Esophagus squamous epithelium (tissue), 5 donors: ENCODE data around the gene PRR35. TPM values are rescaled to one million over a fixed set of nuclear protein-coding genes. Genes with fewer than 3 reads are reported as not detected.

Experiments used
- DNase-seq: peaks from one replicate; lab custom pipeline; 2025; lab: John Stamatoyannopoulos, UW
- H3K27ac ChIP-seq, 4 donors: fragments of 200-600 bp; sonication (generic); one replicate each; pipeline ENCODE4 v1.5.1; 2016 to 2019; ENCODE audit warnings: mild to moderate bottlenecking in 1 of 4
- H3K27me3 ChIP-seq, 4 donors: fragments of 200-600 bp; sonication (generic); 1 replicate in 3 of 4; 2 replicates in 1 of 4; pipeline versions ENCODE4 v1.5.1 to v1.6.0; 2017 to 2021; ENCODE audit warnings: antibody characterized with exemption in 1 of 4
- H3K36me3 ChIP-seq, 3 donors: fragments of 200-600 bp; sonication (generic); one replicate each; pipeline ENCODE4 v1.5.1; 2016 to 2019
- H3K4me1 ChIP-seq, 3 donors: fragments of 200-600 bp; sonication (generic); one replicate each; pipeline ENCODE4 v1.5.1; 2017 to 2019
- H3K4me3 ChIP-seq, 4 donors: fragments of 200-600 bp; sonication (generic); 1 replicate in 3 of 4; 2 replicates in 1 of 4; pipeline ENCODE4 v1.5.1; 2016 to 2019; ENCODE audit warnings: mild to moderate bottlenecking in 2 of 4, moderate library complexity in 1 of 4
- H3K9me3 ChIP-seq, 3 donors: fragments of 200-600 bp; sonication (generic); one replicate each; pipeline ENCODE4 v1.5.1; 2016 to 2019
- POLR2A ChIP-seq, 4 donors: fragments of 450-650 bp; IDR thresholded peaks; one replicate each; pipeline ENCODE4 v1.6.1; 2017; ENCODE audit warnings: antibody characterized with exemption in 4 of 4, mild to moderate bottlenecking in 4 of 4, moderate library complexity in 3 of 4
- WGBS, 2 donors: methylation state at CpG; one replicate each; pipeline ENCODE4 v1.1.5; 2018; 5-methylcytosine and 5-hydroxymethylcytosine counted together
- intact Hi-C: fragments of 100-400 bp; cut with DNase I; formaldehyde crosslinking; loops from one replicate; pipeline ENCODE4 v1.15.0; 2022
- total RNA-seq, 4 donors: library from RNA; depleted of rRNA; stranded (reverse); fragments of >200 nt; gene quantifications; one replicate each; pipeline ENCODE4 v1.1.0, GENCODE V29; 2016
- TF ChIP-seq, protein P1 (sequence below), 6 experiments: fragments of 450-650 bp in 4 of 6; fragments of 200-600 bp in 2 of 6; sonication (generic) in 2 of 6; IDR thresholded peaks; one replicate each; pipeline ENCODE4 v1.5.1; 2016 to 2019; ENCODE audit warnings: antibody characterized with exemption in 6 of 6, mild to moderate bottlenecking in 4 of 6, moderate library complexity in 4 of 6
- donor health status: DM: yes; HTN: yes; CAD: no.

The PRR35 gene
- total RNA-seq, 4 donors from 2014 or later: not detected

DNA sequence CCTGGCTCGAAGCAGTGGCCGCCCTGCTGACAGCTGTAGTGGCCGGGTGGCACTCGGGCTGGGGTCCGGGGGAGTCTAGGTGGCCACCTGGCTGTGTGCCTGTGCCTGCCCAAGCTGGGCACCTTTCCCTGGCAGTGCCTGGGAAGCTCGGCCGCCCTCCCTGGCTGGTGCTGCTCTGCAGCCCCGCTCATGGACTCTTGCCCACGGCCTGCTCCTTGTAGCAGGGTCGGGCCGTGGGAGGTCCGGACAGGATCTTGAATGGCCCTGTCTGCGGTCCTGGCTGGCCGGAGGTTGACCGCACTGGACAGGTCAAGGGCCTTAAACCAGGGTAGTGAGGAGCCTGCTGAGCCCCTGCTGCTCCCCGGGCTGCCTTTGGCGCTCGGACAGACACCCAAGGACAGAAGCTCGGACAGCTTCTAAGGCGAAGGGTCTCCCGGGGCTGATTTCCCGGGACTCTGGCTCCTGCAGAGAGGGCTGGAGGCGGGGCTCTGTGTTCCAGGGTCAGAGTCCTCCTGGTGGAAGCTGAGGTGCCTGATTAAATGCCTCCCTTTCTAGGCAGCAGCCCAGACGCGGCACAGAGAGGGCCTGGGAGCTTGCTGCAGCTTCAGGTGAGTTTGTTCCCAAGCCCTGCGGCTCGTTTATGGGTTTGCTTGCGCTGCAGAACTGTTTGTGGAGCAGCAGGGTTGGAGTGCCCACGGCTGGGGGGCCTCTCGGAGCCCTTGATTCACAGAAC lies 26.6 kb upstream of the PRR35 start:
- intact Hi-C loops: no loop called here
- peaks cover 25 to 76% (median 30%) of the 10 kb centered on the region in 3 donors for H3K4me1 ChIP-seq
- 83% methylated on average over 1 of the region's 30 CpGs; no CpG with 5 or more reads in 1 of the 2 donors for WGBS, 2 donors
- H3K27me3 ChIP-seq: no peaks in the 10 kb centered on the region
- H3K9me3 ChIP-seq: no peaks in the 10 kb centered on the region
- peaks cover 0 to 59% (median 0%) of the 10 kb centered on the region in 3 donors for H3K36me3 ChIP-seq
- TF ChIP-seq, protein P1, sequence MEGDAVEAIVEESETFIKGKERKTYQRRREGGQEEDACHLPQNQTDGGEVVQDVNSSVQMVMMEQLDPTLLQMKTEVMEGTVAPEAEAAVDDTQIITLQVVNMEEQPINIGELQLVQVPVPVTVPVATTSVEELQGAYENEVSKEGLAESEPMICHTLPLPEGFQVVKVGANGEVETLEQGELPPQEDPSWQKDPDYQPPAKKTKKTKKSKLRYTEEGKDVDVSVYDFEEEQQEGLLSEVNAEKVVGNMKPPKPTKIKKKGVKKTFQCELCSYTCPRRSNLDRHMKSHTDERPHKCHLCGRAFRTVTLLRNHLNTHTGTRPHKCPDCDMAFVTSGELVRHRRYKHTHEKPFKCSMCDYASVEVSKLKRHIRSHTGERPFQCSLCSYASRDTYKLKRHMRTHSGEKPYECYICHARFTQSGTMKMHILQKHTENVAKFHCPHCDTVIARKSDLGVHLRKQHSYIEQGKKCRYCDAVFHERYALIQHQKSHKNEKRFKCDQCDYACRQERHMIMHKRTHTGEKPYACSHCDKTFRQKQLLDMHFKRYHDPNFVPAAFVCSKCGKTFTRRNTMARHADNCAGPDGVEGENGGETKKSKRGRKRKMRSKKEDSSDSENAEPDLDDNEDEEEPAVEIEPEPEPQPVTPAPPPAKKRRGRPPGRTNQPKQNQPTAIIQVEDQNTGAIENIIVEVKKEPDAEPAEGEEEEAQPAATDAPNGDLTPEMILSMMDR (IDR thresholded peaks at IDR 0.05): no peak
- no peak for TF ChIP-seq POLR2A (IDR thresholded peaks at IDR 0.05)
- H3K27ac ChIP-seq: peak overlapping the region in 1 of 4 donors; percentile 25
- no peak overlapping the region for H3K4me3 ChIP-seq
- DNase-seq: no peak

DNA sequence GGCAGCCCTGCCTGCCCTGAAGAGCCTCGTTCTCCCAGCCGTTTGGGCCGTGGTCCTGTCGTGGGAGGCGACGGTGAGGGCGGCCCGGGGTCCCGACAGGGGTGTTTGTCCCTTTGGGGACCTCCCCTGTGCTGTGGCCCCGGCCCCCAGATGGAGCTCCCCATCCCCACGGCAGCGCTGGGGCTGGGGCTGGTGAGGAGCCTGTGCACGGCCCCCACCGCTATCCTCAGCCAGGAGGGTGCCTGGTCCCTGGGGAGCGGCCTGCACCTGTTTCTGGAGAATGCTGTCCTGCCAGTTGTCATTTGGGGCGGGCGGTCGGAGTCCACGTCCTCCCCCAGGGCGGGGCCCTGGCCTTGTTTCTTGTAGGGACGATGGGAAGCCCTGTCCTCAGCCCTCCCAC lies 26.1 kb upstream of the PRR35 start:
- intact Hi-C loops: no loop called here
- Histone ChIP-seq H3K4me1 (peaks cover 23 to 70% (median 27%) of the 10 kb centered on the region in 3 donors), H3K4me3 (no peak overlapping the region), H3K27me3 (no peaks in the 10 kb centered on the region), H3K9me3 (no peaks in the 10 kb centered on the region), H3K36me3 (peaks cover 0 to 65% (median 0%) of the 10 kb centered on the region in 3 donors), H3K27ac (peak overlapping the region in 1 of 4 donors; percentile 25)
- TF ChIP-seq, protein P1 (IDR thresholded peaks at IDR 0.05): no peak
- TF ChIP-seq POLR2A (IDR thresholded peaks at IDR 0.05): no peak
- no CpG with 5 or more reads among the region's 21 CpGs for WGBS, 2 donors
- no peak for DNase-seq

DNA sequence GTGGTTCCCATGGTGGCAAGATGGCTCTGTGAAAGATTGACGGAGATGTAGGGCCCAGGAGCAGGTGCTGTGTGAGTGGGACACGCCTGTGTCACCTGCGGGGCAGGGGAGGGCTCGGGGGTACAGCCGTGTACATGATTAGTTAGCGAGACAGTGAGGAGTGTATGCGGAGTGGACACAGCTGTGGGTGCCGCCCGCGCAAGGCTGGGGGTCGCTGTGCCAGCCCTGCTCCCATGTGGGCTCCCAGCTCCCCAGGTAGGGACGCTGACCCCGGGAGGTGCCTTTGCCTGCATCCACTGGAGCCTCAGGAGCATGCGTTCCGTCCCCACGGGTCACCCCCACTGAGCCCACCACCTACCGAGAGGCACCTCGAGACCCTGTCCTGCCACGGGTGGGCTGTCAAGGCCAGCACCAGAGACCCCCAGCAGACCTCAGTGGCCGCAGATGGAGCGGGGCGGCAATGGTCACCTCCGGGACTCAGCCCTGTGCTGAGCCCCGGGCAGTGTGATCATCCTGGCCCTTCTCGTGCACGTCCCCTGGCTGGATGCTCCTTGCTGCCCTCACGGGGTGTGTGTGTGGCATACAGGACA lies 25.2 kb upstream of the PRR35 start:
- TF ChIP-seq POLR2A (IDR thresholded peaks at IDR 0.05): no peak
- TF ChIP-seq, protein P1 (IDR thresholded peaks at IDR 0.05): no peak
- H3K27me3 ChIP-seq: no peaks in the 10 kb centered on the region
- intact Hi-C loops: no loop called here
- H3K4me3 ChIP-seq: no peak overlapping the region
- H3K4me1 ChIP-seq: peaks cover 14 to 62% (median 19%) of the 10 kb centered on the region in 3 donors
- 87 to 90% methylated on average over 6 to 22 of the region's 27 CpGs for WGBS, 2 donors
- H3K27ac ChIP-seq: peak overlapping the region in 3 of 4 donors; percentile 28 to 59 (median 58)
- DNase-seq: no peak
- H3K9me3 ChIP-seq: no peaks in the 10 kb centered on the region
- H3K36me3 ChIP-seq: peaks cover 0 to 69% (median 0%) of the 10 kb centered on the region in 3 donors

- WGBS, 2 donors: 91 to 92% methylated on average over 4 to 6 of the region's 39 CpGs
- Histone ChIP-seq H3K36me3 (peaks cover 0 to 72% (median under 1%) of the 10 kb centered on the region in 3 donors), H3K4me1 (peaks cover 13 to 54% (median 14%) of the 10 kb centered on the region in 3 donors), H3K4me3 (no peak overlapping the region), H3K9me3 (no peaks in the 10 kb centered on the region), H3K27ac (peak overlapping the region; percentile 14 to 59 (median 43)), H3K27me3 (no peaks in the 10 kb centered on the region)
- intact Hi-C loops: no loop called here
- TF ChIP-seq POLR2A (IDR thresholded peaks at IDR 0.05): no peak
- TF ChIP-seq, protein P1 (IDR thresholded peaks at IDR 0.05): no peak
- no peak for DNase-seq
Observed at GRCh38 chr16:535446-536405, 24.5 kb upstream of the PRR35 start.
